Measurements from ENCODE around the gene WFS1. TPM values are rescaled to one million over a fixed set of nuclear protein-coding genes. Genes with fewer than 3 reads are reported as not detected.

The WFS1 gene
- total RNA-seq, 6 experiments from 2014 or later, result 11.3 to 19.7 (median 15.9) TPM

DNA sequence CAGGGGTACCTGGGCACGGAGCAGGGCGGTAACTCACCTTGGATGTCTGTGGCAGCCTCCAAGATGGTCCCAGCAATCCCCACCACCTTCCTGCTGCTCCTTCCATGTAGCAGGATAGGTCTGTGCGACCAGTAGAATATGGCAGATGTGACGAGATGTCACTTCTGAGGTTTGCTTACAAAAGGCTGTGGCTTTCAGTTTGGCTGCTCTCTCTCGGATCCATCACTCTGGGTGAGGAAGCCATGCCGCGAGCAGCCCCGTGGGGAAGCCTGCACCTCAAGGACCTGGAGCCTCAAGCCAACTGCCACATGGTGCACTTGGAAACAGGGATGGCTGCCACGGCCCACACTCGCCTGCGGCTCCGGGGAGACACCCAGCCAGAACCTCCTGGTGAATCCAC, 37.6 kb downstream of the WFS1 start:
- intact Hi-C loops (cut with DNase I), result no loop called here
- H3K36me3 ChIP-seq, result peaks cover 0 to 2% (median 0%) of the 10 kb centered on the region in 4 donors
- no peak for ATAC-seq
- no peak overlapping the region for H3K4me3 ChIP-seq
- H3K4me1 ChIP-seq, result no peaks in the 10 kb centered on the region
- H3K27me3 ChIP-seq, result no peaks in the 10 kb centered on the region
- H3K27ac ChIP-seq, result no peak overlapping the region
- no peak for TF ChIP-seq CTCF (IDR thresholded peaks at IDR 0.05)
- H3K9me3 ChIP-seq, result no peaks in the 10 kb centered on the region
- no peak for DNase-seq
- whole genome bisulfite sequencing (ENCODE audit: insufficient coverage, low coverage, low lambda C conversion rate, missing lambda C conversion rate), result 70% methylated on average over 3 of the region's 12 CpGs

GRCh38 chr4:6307891-6308290, 38.2 kb downstream of the WFS1 start:
- intact Hi-C loops (cut with DNase I), result no loop called here
- no peak for ATAC-seq
- no peak overlapping the region for H3K4me3 ChIP-seq
- no peaks in the 10 kb centered on the region for H3K27me3 ChIP-seq
- DNase-seq, result no peak
- H3K9me3 ChIP-seq, result no peaks in the 10 kb centered on the region
- no peaks in the 10 kb centered on the region for H3K4me1 ChIP-seq
- no peak overlapping the region for H3K27ac ChIP-seq
- WGBS (ENCODE audit: insufficient coverage, low coverage, low lambda C conversion rate, missing lambda C conversion rate), result 76% methylated on average over 8 of the region's 8 CpGs
- TF ChIP-seq POLR2A (IDR thresholded peaks at IDR 0.05) (no peak), CTCF (IDR thresholded peaks at IDR 0.05) (no peak)
- no peaks in the 10 kb centered on the region for H3K36me3 ChIP-seq

GRCh38 chr4:6308899-6309643, 39.4 kb downstream of the WFS1 start:
- DNase-seq (no peak), ATAC-seq (peak; percentile 26 to 54 (median 44))
- no peaks in the 10 kb centered on the region for H3K4me1 ChIP-seq
- no peaks in the 10 kb centered on the region for H3K27me3 ChIP-seq
- no peak for TF ChIP-seq CTCF (IDR thresholded peaks at IDR 0.05)
- no peak for TF ChIP-seq POLR2A (IDR thresholded peaks at IDR 0.05)
- intact Hi-C loops (cut with DNase I), result no loop called here
- no peak overlapping the region for H3K27ac ChIP-seq
- H3K36me3 ChIP-seq, result no peaks in the 10 kb centered on the region
- H3K4me3 ChIP-seq, result peak overlapping the region in 2 of 3 donors; percentile 6 to 29
- 6% methylated on average over 21 of the region's 65 CpGs for whole genome bisulfite sequencing (ENCODE audit: insufficient coverage, low coverage, low lambda C conversion rate, missing lambda C conversion rate)
- no peaks in the 10 kb centered on the region for H3K9me3 ChIP-seq

DNA sequence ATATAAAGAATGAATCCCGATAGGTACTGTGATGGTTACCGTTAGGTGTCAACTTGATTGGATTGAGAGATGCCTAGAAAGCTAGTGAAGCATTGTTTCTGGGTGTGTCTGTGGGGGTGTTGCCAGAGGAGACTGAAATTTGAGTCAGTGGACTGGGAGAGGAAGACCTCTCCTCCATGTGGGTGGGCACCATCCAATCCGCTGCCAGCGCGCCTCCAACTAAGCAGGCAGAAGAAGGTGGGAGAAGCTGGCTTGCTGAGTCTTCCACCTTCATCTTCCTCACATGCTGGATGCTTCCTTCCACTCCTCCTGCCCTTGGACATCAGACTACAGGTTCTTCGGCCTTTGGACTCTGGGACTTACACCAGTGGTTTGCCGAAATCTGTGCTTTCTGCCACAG, 40.1 kb downstream of the WFS1 start:
- no peak for TF ChIP-seq CTCF (IDR thresholded peaks at IDR 0.05)
- TF ChIP-seq POLR2A (IDR thresholded peaks at IDR 0.05), result no peak
- intact Hi-C loops (cut with DNase I), result no loop called here
- DNase-seq (no peak), ATAC-seq (no peak)
- H3K4me1 ChIP-seq, result no peaks in the 10 kb centered on the region
- H3K9me3 ChIP-seq, result no peaks in the 10 kb centered on the region
- 58% methylated on average over 4 of the region's 7 CpGs for WGBS (ENCODE audit: insufficient coverage, low coverage, low lambda C conversion rate, missing lambda C conversion rate)
- no peak overlapping the region for H3K4me3 ChIP-seq
- H3K36me3 ChIP-seq, result no peaks in the 10 kb centered on the region
- no peak overlapping the region for H3K27ac ChIP-seq
- H3K27me3 ChIP-seq, result no peaks in the 10 kb centered on the region

All from right lobe of liver (tissue), 6 donors.